GM12801 (cell line): Measurements from ENCODE around the gene FBXW2.

Experiments used
- TF ChIP-seq, protein P1 (sequence below): IDR thresholded peaks from one replicate; pipeline ENCODE4 v1.5.1; 2011; ENCODE audit warnings: control low read depth; ENCODE audit not compliant: insufficient read length; ENCODE audit errors: extremely low read depth

FBXW2 gene

DNA sequence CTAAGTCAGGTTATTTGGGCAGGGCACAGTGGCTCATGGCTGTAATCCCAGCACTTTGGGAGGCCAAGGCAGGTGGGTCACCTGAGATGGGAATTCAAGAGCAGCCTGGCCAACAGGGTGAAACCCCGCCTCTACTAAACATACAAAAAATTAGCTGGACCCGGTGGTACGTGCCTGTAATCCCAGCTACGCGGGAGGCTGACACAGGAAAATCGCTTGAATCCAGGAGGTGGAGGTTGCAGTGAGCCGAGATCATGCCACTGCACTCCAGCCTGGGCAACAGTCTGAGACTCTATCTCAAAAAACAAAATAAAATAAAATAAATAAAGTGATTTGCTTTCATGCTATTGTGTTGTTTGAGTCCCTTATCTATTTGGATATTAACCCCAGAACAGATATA, 8.2 kb upstream of the FBXW2 start:
- TF ChIP-seq, protein P1, sequence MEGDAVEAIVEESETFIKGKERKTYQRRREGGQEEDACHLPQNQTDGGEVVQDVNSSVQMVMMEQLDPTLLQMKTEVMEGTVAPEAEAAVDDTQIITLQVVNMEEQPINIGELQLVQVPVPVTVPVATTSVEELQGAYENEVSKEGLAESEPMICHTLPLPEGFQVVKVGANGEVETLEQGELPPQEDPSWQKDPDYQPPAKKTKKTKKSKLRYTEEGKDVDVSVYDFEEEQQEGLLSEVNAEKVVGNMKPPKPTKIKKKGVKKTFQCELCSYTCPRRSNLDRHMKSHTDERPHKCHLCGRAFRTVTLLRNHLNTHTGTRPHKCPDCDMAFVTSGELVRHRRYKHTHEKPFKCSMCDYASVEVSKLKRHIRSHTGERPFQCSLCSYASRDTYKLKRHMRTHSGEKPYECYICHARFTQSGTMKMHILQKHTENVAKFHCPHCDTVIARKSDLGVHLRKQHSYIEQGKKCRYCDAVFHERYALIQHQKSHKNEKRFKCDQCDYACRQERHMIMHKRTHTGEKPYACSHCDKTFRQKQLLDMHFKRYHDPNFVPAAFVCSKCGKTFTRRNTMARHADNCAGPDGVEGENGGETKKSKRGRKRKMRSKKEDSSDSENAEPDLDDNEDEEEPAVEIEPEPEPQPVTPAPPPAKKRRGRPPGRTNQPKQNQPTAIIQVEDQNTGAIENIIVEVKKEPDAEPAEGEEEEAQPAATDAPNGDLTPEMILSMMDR = no peak

GRCh38 chr9:120791161-120791560, 2.1 kb downstream of the FBXW2 start:
- TF ChIP-seq, protein P1 = no peak

- TF ChIP-seq, protein P1 = no peak
These were observed 5.3 kb downstream of the FBXW2 start for GRCh38 chr9:120787933-120788332.

- TF ChIP-seq, protein P1 = no peak
These were observed 9.6 kb downstream of the FBXW2 start for GRCh38 chr9:120783602-120784047.

- TF ChIP-seq, protein P1 = no peak
These were observed 12.0 kb downstream of the FBXW2 start for GRCh38 chr9:120781236-120781635.

GRCh38 chr9:120780367-120780766, 12.8 kb downstream of the FBXW2 start:
- TF ChIP-seq, protein P1 = no peak

GRCh38 chr9:120779227-120779626, 14.0 kb downstream of the FBXW2 start:
- TF ChIP-seq, protein P1 = no peak

DNA sequence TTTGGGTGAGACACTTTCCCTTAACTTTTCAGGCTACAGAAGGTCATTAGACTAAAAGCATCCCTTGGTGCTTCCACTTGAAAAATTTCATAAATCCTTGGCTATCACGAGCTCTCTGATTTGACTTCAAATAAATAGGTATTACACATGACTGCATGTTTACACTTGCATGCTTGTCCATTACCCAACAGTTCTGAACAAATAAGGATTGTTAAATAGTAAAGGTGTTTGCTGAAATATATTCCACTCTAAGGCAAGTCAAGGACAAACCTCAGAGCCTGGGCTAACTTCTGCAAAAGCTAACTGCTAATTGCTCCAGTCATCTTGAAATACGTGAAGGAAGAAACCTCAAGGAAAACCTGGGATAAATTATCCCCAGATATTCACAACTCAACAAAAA, 14.5 kb downstream of the FBXW2 start:
- TF ChIP-seq, protein P1 = no peak
